K562 (cell line): Measurements from ENCODE around the gene SLC66A2. TPM values are rescaled to one million over a fixed set of nuclear protein-coding genes. Genes with fewer than 3 reads are reported as not detected.

ENCODE experiments used
- ATAC-seq: fragments of 200-7000 bp; cut with Tn5 transposase; 3 replicates; pipeline ENCODE4 v1.9.1; 2020; ENCODE audit warnings: moderate library complexity
- BruUV-seq: library from RNA; stranded (reverse); fragments of 400-500 nt; replicated peaks from 2 replicates; lab custom pipeline; 2021; lab: Mats Ljungman, UMichigan
- CTCF ChIA-PET: fragments of 300-600 bp; formaldehyde crosslinking; extraction: SDS; loops from one replicate; lab custom pipeline; 2021; ENCODE audit warnings: low intra/inter-chr PET ratio; lab: Yijun Ruan, JAX
- POLR2A ChIA-PET: fragments of 300-600, 350-650 bp; sonication (Branson Sonifier 250); formaldehyde crosslinking; extraction: SDS; loops from one replicate; lab custom pipeline; 2021; ENCODE audit warnings: antibody characterized with exemption, inconsistent platforms; lab: Yijun Ruan, JAX
- DNase-seq, 4 experiments: peaks; one replicate each; pipeline versions ENCODE4 v3.0.0 to v3.0.0-alpha.2; 2011 to 2018; ENCODE audit warnings: low spot score in 3 of 4, mixed read lengths in 3 of 4; ENCODE audit errors: extremely low read depth in 1 of 4
- FAIRE-seq: peaks from 2 replicates; lab custom pipeline; 2011; peaks lifted over from hg19 to GRCh38; lab: Jason Lieb, UNC
- H2AFZ ChIP-seq: 2 replicates; pipeline ENCODE4 v1.6.0; 2011; ENCODE audit warnings: low read depth, low read length, control low read depth, inconsistent platforms
- H3K27ac ChIP-seq: fragments of 200-600 bp; 3 replicates; pipeline ENCODE4 v1.8.0; 2011; ENCODE audit warnings: low read depth, mild to moderate bottlenecking, control low read depth, inconsistent platforms, low read length, moderate library complexity, mixed read lengths; ENCODE audit errors: extremely low read depth
- H3K27me3 ChIP-seq, 2 experiments: fragments of 300-600 bp in 1 of 2; 2 replicates in 1 of 2; 3 replicates in 1 of 2; pipeline versions ENCODE4 v1.6.0 to v1.8.0; 2011; ENCODE audit warnings: inconsistent platforms in 2 of 2, low read length in 2 of 2, mild to moderate bottlenecking in 1 of 2, mixed read lengths in 1 of 2, moderate library complexity in 1 of 2; ENCODE audit not compliant: control insufficient read depth in 2 of 2, insufficient read depth in 2 of 2
- H3K36me3 ChIP-seq: fragments of 300-600 bp; 3 replicates; pipeline ENCODE4 v1.8.0; 2011; ENCODE audit warnings: mild to moderate bottlenecking, low read length, inconsistent platforms; ENCODE audit not compliant: control insufficient read depth, insufficient read depth
- H3K4me1 ChIP-seq, 2 experiments: fragments of 200-600 bp in 1 of 2; replicated peaks in 1 of 2; 2 replicates in 1 of 2; 3 replicates in 1 of 2; pipeline versions ENCODE4 v1.5.1 to v1.8.0; 2011; ENCODE audit warnings: inconsistent platforms in 2 of 2, low read length in 2 of 2, mild to moderate bottlenecking in 1 of 2, mixed read lengths in 1 of 2, moderate library complexity in 1 of 2; ENCODE audit not compliant: control insufficient read depth in 2 of 2, insufficient read depth in 2 of 2
- H3K4me2 ChIP-seq: 2 replicates; pipeline ENCODE4 v1.6.1; 2011; ENCODE audit warnings: low read length, control low read depth, inconsistent platforms, mixed read lengths; ENCODE audit not compliant: insufficient read depth
- H3K4me3 ChIP-seq: fragments of 200-600 bp; sonication (generic), shearing (Covaris generic); 2 replicates; pipeline ENCODE4 v1.5.1; 2016; ENCODE audit warnings: control low read depth, inconsistent platforms
- H3K79me2 ChIP-seq: fragments of 200-600 bp; 3 replicates; pipeline ENCODE4 v1.8.0; 2011; ENCODE audit warnings: low read length, inconsistent platforms; ENCODE audit not compliant: control insufficient read depth, insufficient read depth
- H3K9ac ChIP-seq, 2 experiments: 2 replicates each; pipeline versions ENCODE4 v1.6.0 to v1.6.1; 2011; ENCODE audit warnings: low read depth in 2 of 2, low read length in 2 of 2, control low read depth in 1 of 2, inconsistent platforms in 1 of 2, mild to moderate bottlenecking in 1 of 2, mixed read lengths in 1 of 2; ENCODE audit not compliant: insufficient read depth in 1 of 2
- H3K9me1 ChIP-seq: one replicate; pipeline ENCODE4 v1.6.0; 2011; ENCODE audit warnings: inconsistent platforms, mild to moderate bottlenecking, low read length, moderate library complexity; ENCODE audit not compliant: control insufficient read depth, insufficient read depth
- H3K9me3 ChIP-seq: replicated peaks from 2 replicates; pipeline ENCODE4 v1.5.1; 2011; ENCODE audit warnings: low read depth, low read length, inconsistent platforms; ENCODE audit not compliant: control insufficient read depth, insufficient read depth
- H4K20me1 ChIP-seq: replicated peaks from 2 replicates; pipeline ENCODE4 v1.6.1; 2011; ENCODE audit warnings: low read length, inconsistent platforms, mixed read lengths; ENCODE audit not compliant: control insufficient read depth, insufficient read depth
- POLR2G ChIP-seq: fragments of 200-400 bp; formaldehyde crosslinking; IDR thresholded peaks from 2 replicates; pipeline ENCODE4 v1.6.1; 2017; ENCODE audit warnings: low read depth, mild to moderate bottlenecking, antibody characterized with exemption, low read length, moderate library complexity
- SMAD1 ChIP-seq: fragments of 150-350 bp; IDR thresholded peaks from 2 replicates; pipeline ENCODE4 v1.6.1; 2014; ENCODE audit warnings: low read length, low read depth; ENCODE audit not compliant: partially characterized antibody
- WGBS: fragments of 100-300 bp; shearing (Covaris generic); methylation state at CpG from one replicate; pipeline ENCODE4 v1.1.6; 2016; ENCODE audit warnings: low coverage, mixed read lengths; ENCODE audit not compliant: insufficient coverage; ENCODE audit errors: missing lambda C conversion rate; 5-methylcytosine and 5-hydroxymethylcytosine counted together
- in situ Hi-C: fragments of 300-500 bp; cut with MboI; formaldehyde crosslinking; loops from 4 replicates; pipeline ENCODE4 v1.15.0; 2018; ENCODE audit warnings: inconsistent platforms, mixed read lengths
- intact Hi-C: fragments of 100-400 bp; cut with micrococcal nuclease; formaldehyde crosslinking; loops from 2 replicates; pipeline ENCODE4 v1.14.2; 2022
- polyA plus RNA-seq, 8 experiments: library from polyadenylated mRNA; depleted of rRNA in 4 of 8; stranded (reverse) in 5 of 8; unstranded in 3 of 8; fragments of >200 nt; fragmentation: Nextera tagmentation in 2 of 8; fragmentation: Illumina TruSeq in 1 of 8; extraction: Ambion mirVana in 2 of 8; extraction: Trizol in 1 of 8; gene quantifications; 2 replicates each; pipeline versions ENCODE4 v1.2.1 to v1.2.3, GENCODE V29; 2011 to 2014; ENCODE audit warnings: inconsistent platforms in 1 of 8, missing spikeins in 1 of 8
- total RNA-seq, 7 experiments: library from RNA; depleted of rRNA in 6 of 7; stranded (reverse); fragments of >200 nt in 6 of 7; fragmentation: Illumina TruSeq in 2 of 7; extraction: Trizol in 2 of 7; gene quantifications; 2 replicates each; pipeline versions ENCODE4 v1.2.1 to v1.2.3, GENCODE V29; 2011 to 2021; ENCODE audit warnings: low replicate concordance in 1 of 7

Gene SLC66A2
- total and polyA plus RNA-seq, 9 of the 15 experiments (the other 6 are each of a cell fraction or from before 2014, with no cell fraction given): 0.25 to 17.5 (median 5.6) TPM

GRCh38 chr18:79900610-79901570, 50.6 kb downstream of the SLC66A2 start:
- Histone ChIP-seq H3K9me3 (peaks cover 2% of the 10 kb centered on the region), H3K79me2 (no peaks in the 10 kb centered on the region), H3K4me1 (peaks cover 0 to 4% of the 10 kb centered on the region in 2 experiments; a peak in 1 of 5 replicates), H3K4me3 (no peak overlapping the region), H3K36me3 (no peaks in the 10 kb centered on the region), H4K20me1 (no peaks in the 10 kb centered on the region), H3K9ac (no peak overlapping the region), H3K4me2 (no peak overlapping the region), H3K27me3 (no peaks in the 10 kb centered on the region)
- DNase-seq (no peak), FAIRE-seq (no peak), ATAC-seq (no peak)
- intact Hi-C loops (no loop called here), in situ Hi-C loops (no loop called here)
- POLR2A ChIA-PET: no interaction called here
- CTCF ChIA-PET: no interaction called here
- BruUV-seq: no TSS peak
- TF ChIP-seq POLR2G (peak; percentile 40; the same call in 1 of the 2 replicates), SMAD1 (no peak)
- TF ChIP-seq, all 486 proteins: peak for 1
- no peak overlapping the region for H2AFZ ChIP-seq
- WGBS: 90% methylated on average over 7 of the region's 28 CpGs
- H3K27ac ChIP-seq: no peak overlapping the region
- H3K9me1 ChIP-seq: no peaks in the 10 kb centered on the region
